ENCODE results near the gene MYOF.

The MYOF gene

GRCh38 chr10:93416824-93417223 is 65.3 kb downstream of the MYOF start:
- no peak overlapping the region for H3K4me3 ChIP-seq (ENCODE audit: low read length)
- no peak for TF ChIP-seq ZNF274 (IDR thresholded peaks at IDR 0.05; ENCODE audit: low read depth, low read length)

- no peak for TF ChIP-seq ZNF274 (IDR thresholded peaks at IDR 0.05; ENCODE audit: low read depth, low read length)
- H3K4me3 ChIP-seq (ENCODE audit: low read length): no peak overlapping the region
Observed at GRCh38 chr10:93415693-93416092, 66.4 kb downstream of the MYOF start.

- no peak overlapping the region for H3K4me3 ChIP-seq (ENCODE audit: low read length)
- no peak for TF ChIP-seq ZNF274 (IDR thresholded peaks at IDR 0.05; ENCODE audit: low read depth, low read length)
Observed at GRCh38 chr10:93413252-93413689, 68.9 kb downstream of the MYOF start.

- H3K4me3 ChIP-seq (ENCODE audit: low read length): no peak overlapping the region
Observed at GRCh38 chr10:93412801-93413200, 69.3 kb downstream of the MYOF start.

GRCh38 chr10:93410697-93411348 is 71.3 kb downstream of the MYOF start:
- no peak for TF ChIP-seq ZNF274 (IDR thresholded peaks at IDR 0.05; ENCODE audit: low read depth, low read length)
- H3K4me3 ChIP-seq (ENCODE audit: low read length): no peak overlapping the region

More at GRCh38 chr10:93412801-93413200, 69.3 kb downstream of the MYOF start:
- TF ChIP-seq ZNF274 (IDR thresholded peaks at IDR 0.05; ENCODE audit: low read depth, low read length): no peak

- H3K4me3 ChIP-seq (ENCODE audit: low read length): no peak overlapping the region
- TF ChIP-seq ZNF274 (IDR thresholded peaks at IDR 0.05; ENCODE audit: low read depth, low read length): no peak
Observed at GRCh38 chr10:93408783-93409182, 73.4 kb downstream of the MYOF start.

GRCh38 chr10:93406364-93407145 is 75.6 kb downstream of the MYOF start:
- TF ChIP-seq ZNF274 (IDR thresholded peaks at IDR 0.05; ENCODE audit: low read depth, low read length): no peak
- H3K4me3 ChIP-seq (ENCODE audit: low read length): no peak overlapping the region

GRCh38 chr10:93404048-93404354 is 78.1 kb downstream of the MYOF start:
- no peak overlapping the region for H3K4me3 ChIP-seq (ENCODE audit: low read length)
- no peak for TF ChIP-seq ZNF274 (IDR thresholded peaks at IDR 0.05; ENCODE audit: low read depth, low read length)

- no peak for TF ChIP-seq ZNF274 (IDR thresholded peaks at IDR 0.05; ENCODE audit: low read depth, low read length)
- no peak overlapping the region for H3K4me3 ChIP-seq (ENCODE audit: low read length)
Observed at GRCh38 chr10:93403152-93404047, 78.7 kb downstream of the MYOF start.

GRCh38 chr10:93402192-93402591 is 79.9 kb downstream of the MYOF start:
- no peak for TF ChIP-seq ZNF274 (IDR thresholded peaks at IDR 0.05; ENCODE audit: low read depth, low read length)
- no peak overlapping the region for H3K4me3 ChIP-seq (ENCODE audit: low read length)

- H3K4me3 ChIP-seq (ENCODE audit: low read length): no peak overlapping the region
Observed at GRCh38 chr10:93398528-93398927, 83.6 kb downstream of the MYOF start.

GRCh38 chr10:93397020-93397419 is 85.1 kb downstream of the MYOF start:
- H3K4me3 ChIP-seq (ENCODE audit: low read length): no peak overlapping the region
- TF ChIP-seq ZNF274 (IDR thresholded peaks at IDR 0.05; ENCODE audit: low read depth, low read length): no peak

More at GRCh38 chr10:93398528-93398927, 83.6 kb downstream of the MYOF start:
- TF ChIP-seq ZNF274 (IDR thresholded peaks at IDR 0.05; ENCODE audit: low read depth, low read length): no peak

GRCh38 chr10:93393211-93393610 is 88.9 kb downstream of the MYOF start:
- H3K4me3 ChIP-seq (ENCODE audit: low read length): no peak overlapping the region
- no peak for TF ChIP-seq ZNF274 (IDR thresholded peaks at IDR 0.05; ENCODE audit: low read depth, low read length)

- no peak overlapping the region for H3K4me3 ChIP-seq (ENCODE audit: low read length)
- TF ChIP-seq ZNF274 (IDR thresholded peaks at IDR 0.05; ENCODE audit: low read depth, low read length): no peak
Observed at GRCh38 chr10:93392121-93392520, 90.0 kb downstream of the MYOF start.
